ENCODE data around the gene SEPTIN10.
"Not testable (repeated sequence)": the region's sequence is repeated elsewhere in the genome, so short reads cannot be mapped to it uniquely, and the experiment has no call there.

The SEPTIN10 gene

DNA sequence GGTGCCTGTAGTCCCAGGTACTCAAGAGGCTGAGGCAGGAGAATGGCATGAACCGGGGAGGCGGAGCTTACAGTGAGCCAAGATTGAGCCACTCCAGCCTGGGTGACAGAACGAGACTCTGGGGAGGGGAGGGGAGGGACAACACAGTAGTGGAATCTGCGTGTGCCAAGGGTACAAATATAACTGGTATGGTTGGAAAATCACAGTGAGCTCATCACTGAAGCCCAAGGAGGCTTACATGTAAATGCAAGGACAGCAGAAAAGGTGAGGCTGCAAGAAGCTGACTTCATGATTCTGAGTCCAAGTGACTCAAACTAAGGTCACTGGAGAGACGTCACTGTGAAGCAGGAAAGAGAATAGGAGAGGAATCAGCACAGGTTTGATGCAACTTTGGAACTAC is 9.2 kb downstream of the SEPTIN10 start:
- Histone ChIP-seq H3K4me1 (ENCODE audit: insufficient read depth, low read length) (peaks cover 5% of the 10 kb centered on the region), H3K9me3 (ENCODE audit: low read length) (no peaks in the 10 kb centered on the region), H3K36me3 (ENCODE audit: insufficient read depth, low read length) (peaks cover 8% of the 10 kb centered on the region), H3K4me3 (ENCODE audit: low read length) (no peak overlapping the region), H3K27me3 (ENCODE audit: insufficient read depth, low read length) (no peaks in the 10 kb centered on the region), H2AFZ (ENCODE audit: low read depth, low read length) (no peak overlapping the region)

DNA sequence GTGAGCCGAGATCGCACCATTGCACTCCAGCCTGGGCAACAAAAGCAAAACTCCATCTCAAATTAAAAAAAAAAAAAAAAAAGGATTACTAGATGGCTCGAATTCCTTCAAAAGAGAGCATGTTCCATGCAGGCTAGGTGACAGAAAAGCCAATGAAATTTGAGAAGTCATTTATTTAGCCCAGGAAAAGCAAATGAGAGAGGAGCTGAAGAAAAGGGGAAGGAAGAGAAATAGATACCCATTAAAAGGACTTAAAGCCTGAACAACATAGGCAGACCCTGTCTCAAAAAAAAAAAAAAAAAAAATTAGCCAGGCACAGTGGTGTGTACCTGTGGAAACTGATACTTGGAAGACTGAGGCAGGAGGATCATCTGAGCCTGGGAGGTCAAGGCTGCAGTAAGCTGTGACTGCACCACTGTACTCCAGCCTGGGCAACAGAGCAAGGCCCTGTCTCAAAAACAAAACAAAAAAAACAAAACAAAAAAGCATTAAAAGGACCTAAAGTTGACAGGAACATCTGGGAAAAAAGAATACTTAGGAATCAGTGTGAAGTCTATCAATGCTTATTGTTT is 11.1 kb downstream of the SEPTIN10 start:
- Histone ChIP-seq H3K36me3 (ENCODE audit: insufficient read depth, low read length) (peaks cover 8% of the 10 kb centered on the region), H3K4me1 (ENCODE audit: insufficient read depth, low read length) (peaks cover 5% of the 10 kb centered on the region), H3K4me3 (ENCODE audit: low read length) (no peak overlapping the region), H2AFZ (ENCODE audit: low read depth, low read length) (no peak overlapping the region), H3K27me3 (ENCODE audit: insufficient read depth, low read length) (no peaks in the 10 kb centered on the region), H3K9me3 (ENCODE audit: low read length) (no peaks in the 10 kb centered on the region)

DNA sequence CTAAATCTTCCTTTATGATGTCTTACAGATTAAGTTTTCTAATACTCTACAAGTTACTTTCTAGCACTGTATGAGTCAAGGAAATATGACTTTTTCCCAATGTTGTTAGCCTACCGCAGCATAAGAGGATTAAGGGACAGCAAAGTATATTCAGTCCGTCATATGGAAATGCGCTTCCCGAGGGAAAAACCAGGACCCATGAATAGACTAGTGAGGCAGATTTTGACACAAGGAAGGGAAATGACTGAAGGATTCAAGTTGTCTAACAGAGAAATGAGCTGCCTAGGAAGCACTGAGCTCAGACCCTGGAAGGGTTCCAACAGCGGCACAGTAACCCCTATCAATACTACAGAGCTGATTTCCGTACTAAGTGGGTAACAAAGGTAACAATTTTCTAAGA is 12.0 kb downstream of the SEPTIN10 start:
- H3K36me3 ChIP-seq (ENCODE audit: insufficient read depth, low read length), result peaks cover 8% of the 10 kb centered on the region
- H3K4me1 ChIP-seq (ENCODE audit: insufficient read depth, low read length), result peaks cover 5% of the 10 kb centered on the region
- H3K27me3 ChIP-seq (ENCODE audit: insufficient read depth, low read length), result no peaks in the 10 kb centered on the region
- no peaks in the 10 kb centered on the region for H3K9me3 ChIP-seq (ENCODE audit: low read length)
- no peak overlapping the region for H2AFZ ChIP-seq (ENCODE audit: low read depth, low read length)
- no peak overlapping the region for H3K4me3 ChIP-seq (ENCODE audit: low read length)

DNA sequence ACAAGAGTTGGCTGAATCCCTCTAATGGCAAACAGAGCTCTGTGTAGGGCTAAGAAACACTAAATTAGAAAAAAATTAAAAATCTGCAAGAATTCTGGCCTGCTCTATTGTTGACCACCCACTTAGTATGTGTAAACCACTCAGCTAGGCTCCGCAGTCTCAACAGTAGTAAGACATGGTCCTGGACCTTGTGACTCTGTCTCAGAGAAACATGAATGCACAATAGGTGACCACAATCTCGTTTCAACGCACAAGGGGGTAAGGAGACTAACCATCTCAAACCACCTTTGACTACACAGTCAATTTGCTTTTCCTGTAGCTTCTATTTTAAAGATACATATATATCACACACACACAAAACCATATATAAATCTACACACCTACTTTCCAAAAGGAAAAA is 16.5 kb downstream of the SEPTIN10 start:
- no peaks in the 10 kb centered on the region for H3K9me3 ChIP-seq (ENCODE audit: low read length)
- no peak overlapping the region for H2AFZ ChIP-seq (ENCODE audit: low read depth, low read length)
- H3K4me3 ChIP-seq (ENCODE audit: low read length), result no peak overlapping the region
- H3K4me1 ChIP-seq (ENCODE audit: insufficient read depth, low read length), result peaks cover 10% of the 10 kb centered on the region
- no peaks in the 10 kb centered on the region for H3K36me3 ChIP-seq (ENCODE audit: insufficient read depth, low read length)
- H3K27me3 ChIP-seq (ENCODE audit: insufficient read depth, low read length), result no peaks in the 10 kb centered on the region

DNA sequence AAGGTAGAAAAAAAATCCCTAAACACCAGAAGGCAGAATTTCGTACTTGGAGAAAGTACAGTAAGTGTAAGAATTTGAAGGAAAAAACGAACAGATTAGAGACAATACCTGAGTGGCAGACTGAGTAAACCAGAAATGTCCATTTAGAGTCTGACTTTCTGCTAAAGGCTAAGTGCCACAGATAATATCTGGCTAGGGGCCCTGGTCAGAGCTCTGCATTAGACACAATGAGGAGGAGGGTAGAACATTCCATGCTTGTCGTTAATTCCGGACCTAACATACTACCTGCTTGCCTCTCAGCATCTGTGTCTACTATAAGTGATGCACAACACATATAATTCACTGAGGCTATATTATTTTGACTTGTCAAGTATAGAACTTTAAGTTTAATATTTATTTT is 18.1 kb downstream of the SEPTIN10 start:
- Histone ChIP-seq H3K36me3 (ENCODE audit: insufficient read depth, low read length) (peaks cover 7% of the 10 kb centered on the region), H3K4me1 (ENCODE audit: insufficient read depth, low read length) (peaks cover 10% of the 10 kb centered on the region), H3K9me3 (ENCODE audit: low read length) (no peaks in the 10 kb centered on the region), H3K27me3 (ENCODE audit: insufficient read depth, low read length) (no peaks in the 10 kb centered on the region), H2AFZ (ENCODE audit: low read depth, low read length) (no peak overlapping the region), H3K4me3 (ENCODE audit: low read length) (no peak overlapping the region)

DNA sequence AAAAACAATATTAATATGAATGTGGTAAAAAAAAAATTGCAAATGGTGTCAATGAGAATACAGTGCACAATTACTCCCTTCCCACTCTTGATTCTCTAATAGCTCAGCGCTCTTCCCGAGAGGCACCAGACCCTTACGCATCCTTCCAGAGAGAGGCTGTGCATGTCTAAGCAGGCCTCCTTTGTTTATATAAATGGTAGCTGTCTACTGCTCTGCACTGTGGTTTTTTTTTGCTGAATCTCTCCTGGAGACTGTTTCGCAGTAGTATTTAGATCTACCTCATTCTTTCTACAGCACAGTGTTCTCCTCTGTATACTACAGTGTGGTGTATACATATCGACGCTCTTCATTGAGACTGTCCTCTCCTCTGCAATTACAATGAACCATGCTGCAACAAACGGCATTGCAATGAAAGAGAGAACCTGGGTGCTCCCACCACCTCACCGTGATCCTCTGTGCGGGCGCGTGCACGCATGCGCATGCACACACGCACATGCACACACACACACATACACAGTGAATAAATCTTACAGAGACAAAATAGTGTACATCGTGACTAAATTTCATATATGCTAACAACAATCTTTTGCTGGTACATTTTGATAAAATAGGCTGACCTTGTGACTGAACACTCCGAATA is 19.4 kb downstream of the SEPTIN10 start:
- no peaks in the 10 kb centered on the region for H3K9me3 ChIP-seq (ENCODE audit: low read length)
- no peak overlapping the region for H3K4me3 ChIP-seq (ENCODE audit: low read length)
- H2AFZ ChIP-seq (ENCODE audit: low read depth, low read length), result no peak overlapping the region
- no peaks in the 10 kb centered on the region for H3K27me3 ChIP-seq (ENCODE audit: insufficient read depth, low read length)
- H3K4me1 ChIP-seq (ENCODE audit: insufficient read depth, low read length), result peaks cover 10% of the 10 kb centered on the region
- H3K36me3 ChIP-seq (ENCODE audit: insufficient read depth, low read length), result peaks cover 7% of the 10 kb centered on the region

DNA sequence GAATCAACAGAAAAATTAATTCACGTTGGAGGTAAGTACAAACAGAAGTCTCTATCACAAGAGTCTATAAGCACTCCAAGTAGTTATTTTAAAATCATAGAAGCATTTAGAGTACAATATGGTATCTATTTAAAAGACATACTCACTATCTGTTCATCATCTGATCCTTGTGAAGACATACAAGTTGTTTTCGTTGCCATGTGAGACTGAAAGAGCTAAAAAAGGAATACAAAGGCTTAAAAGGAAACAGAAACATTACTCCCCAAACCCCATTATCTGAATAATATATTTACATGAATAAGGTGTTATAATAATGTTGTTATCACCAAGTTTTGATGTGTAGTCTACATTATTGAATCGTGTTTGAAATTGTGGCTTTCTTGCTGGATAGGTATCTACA is 20.9 kb downstream of the SEPTIN10 start:
- no peaks in the 10 kb centered on the region for H3K27me3 ChIP-seq (ENCODE audit: insufficient read depth, low read length)
- peaks cover 10% of the 10 kb centered on the region for H3K4me1 ChIP-seq (ENCODE audit: insufficient read depth, low read length)
- H2AFZ ChIP-seq (ENCODE audit: low read depth, low read length), result no peak overlapping the region
- H3K9me3 ChIP-seq (ENCODE audit: low read length), result no peaks in the 10 kb centered on the region
- peaks cover 9% of the 10 kb centered on the region for H3K36me3 ChIP-seq (ENCODE audit: insufficient read depth, low read length)
- no peak overlapping the region for H3K4me3 ChIP-seq (ENCODE audit: low read length)

DNA sequence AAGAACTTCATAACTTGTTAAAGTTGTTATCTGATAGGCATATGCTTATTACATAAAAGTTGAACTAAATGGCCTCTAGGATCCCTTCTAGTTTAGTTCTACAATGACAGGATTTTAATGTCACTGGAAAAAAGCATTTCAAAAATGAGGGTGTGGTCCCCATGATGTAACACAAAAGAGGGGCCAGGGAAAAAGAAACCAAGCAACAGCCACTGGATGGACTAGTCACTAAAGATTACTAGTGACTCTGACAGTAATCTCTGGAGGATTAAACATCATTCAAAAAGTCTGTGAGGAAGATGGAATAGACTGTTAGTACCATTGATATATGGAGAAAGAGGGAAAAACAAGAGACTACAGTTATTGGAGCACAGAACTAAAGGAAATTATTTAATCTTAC is 22.6 kb downstream of the SEPTIN10 start:
- peaks cover 10% of the 10 kb centered on the region for H3K4me1 ChIP-seq (ENCODE audit: insufficient read depth, low read length)
- H2AFZ ChIP-seq (ENCODE audit: low read depth, low read length), result no peak overlapping the region
- no peaks in the 10 kb centered on the region for H3K9me3 ChIP-seq (ENCODE audit: low read length)
- peaks cover 9% of the 10 kb centered on the region for H3K36me3 ChIP-seq (ENCODE audit: insufficient read depth, low read length)
- no peaks in the 10 kb centered on the region for H3K27me3 ChIP-seq (ENCODE audit: insufficient read depth, low read length)
- H3K4me3 ChIP-seq (ENCODE audit: low read length), result no peak overlapping the region

DNA sequence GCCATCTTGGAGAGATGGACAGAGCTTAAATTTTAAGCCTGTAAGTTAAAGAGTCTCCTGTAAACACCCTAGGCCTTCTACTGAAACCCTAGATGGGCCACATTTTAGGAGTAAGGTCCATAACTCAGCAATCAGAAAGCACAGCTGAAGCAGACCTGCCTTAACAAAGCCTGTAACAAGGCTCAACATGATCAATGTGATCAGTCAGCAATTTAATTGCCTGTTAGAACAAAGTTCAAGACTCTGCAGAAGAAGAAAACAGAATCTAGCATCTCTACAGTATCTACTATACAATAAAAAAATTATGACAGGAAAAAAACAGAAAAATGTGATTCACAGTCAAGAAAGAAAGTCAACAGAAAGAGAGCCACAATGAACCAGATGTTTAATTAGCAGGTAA is 27.1 kb downstream of the SEPTIN10 start:
- Histone ChIP-seq H3K4me3 (ENCODE audit: low read length) (no peak overlapping the region), H3K36me3 (ENCODE audit: insufficient read depth, low read length) (peaks cover 27% of the 10 kb centered on the region), H3K27me3 (ENCODE audit: insufficient read depth, low read length) (no peaks in the 10 kb centered on the region)

DNA sequence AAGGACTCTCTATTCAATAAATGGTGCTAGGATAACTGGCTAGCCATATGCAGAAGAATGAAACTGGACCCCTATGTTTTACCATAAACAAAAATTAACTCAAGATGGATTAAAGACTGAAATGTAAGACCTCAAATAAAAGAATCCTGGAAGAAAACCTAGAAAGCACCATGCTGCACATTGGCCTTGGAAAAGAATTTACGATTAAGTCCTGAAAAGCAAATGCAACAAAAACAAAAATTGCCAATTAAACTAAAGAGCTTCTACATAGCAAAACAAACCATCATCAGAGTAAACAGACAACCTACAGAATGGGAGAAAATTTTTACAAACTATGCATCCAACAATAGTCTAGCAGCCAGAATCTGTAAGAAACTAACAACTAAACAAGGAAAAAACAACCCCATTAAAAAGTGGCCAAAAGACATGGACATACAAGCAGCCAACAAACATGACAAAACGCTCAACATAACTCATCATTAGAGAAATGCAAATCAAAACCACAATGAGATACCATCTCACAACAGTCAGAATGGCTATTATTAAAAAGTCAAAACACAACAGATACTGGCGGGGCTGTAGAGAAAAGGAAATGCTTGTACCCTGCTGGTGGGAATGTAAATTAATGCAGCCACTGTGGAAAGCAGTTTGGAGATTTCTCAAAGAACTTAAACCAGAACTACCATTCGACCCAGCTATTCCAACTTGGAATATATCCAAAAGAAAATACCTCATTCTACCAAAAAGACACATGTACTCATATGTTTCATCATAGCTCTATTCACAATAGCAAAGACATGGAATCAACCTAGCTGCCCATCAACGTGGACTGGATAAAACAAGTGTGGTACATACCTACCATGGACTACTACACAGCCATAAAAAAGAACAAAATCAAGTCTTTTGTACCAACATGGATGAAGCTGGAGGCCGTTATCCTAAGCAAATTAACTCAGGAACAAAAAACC is 30.6 kb downstream of the SEPTIN10 start:
- peaks cover 21% of the 10 kb centered on the region for H3K36me3 ChIP-seq (ENCODE audit: insufficient read depth, low read length)
- no peaks in the 10 kb centered on the region for H3K27me3 ChIP-seq (ENCODE audit: insufficient read depth, low read length)
- no peaks in the 10 kb centered on the region for H3K4me1 ChIP-seq (ENCODE audit: insufficient read depth, low read length)
- H3K4me3 ChIP-seq (ENCODE audit: low read length), result no peak overlapping the region
- H3K9me3 ChIP-seq (ENCODE audit: low read length), result no peaks in the 10 kb centered on the region
- H2AFZ ChIP-seq (ENCODE audit: low read depth, low read length), result no peak overlapping the region

More for the DNA sequence above, 27.1 kb downstream of the SEPTIN10 start:
- H3K4me1 ChIP-seq (ENCODE audit: insufficient read depth, low read length), result no peaks in the 10 kb centered on the region
- H3K9me3 ChIP-seq (ENCODE audit: low read length), result no peaks in the 10 kb centered on the region
- no peak overlapping the region for H2AFZ ChIP-seq (ENCODE audit: low read depth, low read length)

DNA sequence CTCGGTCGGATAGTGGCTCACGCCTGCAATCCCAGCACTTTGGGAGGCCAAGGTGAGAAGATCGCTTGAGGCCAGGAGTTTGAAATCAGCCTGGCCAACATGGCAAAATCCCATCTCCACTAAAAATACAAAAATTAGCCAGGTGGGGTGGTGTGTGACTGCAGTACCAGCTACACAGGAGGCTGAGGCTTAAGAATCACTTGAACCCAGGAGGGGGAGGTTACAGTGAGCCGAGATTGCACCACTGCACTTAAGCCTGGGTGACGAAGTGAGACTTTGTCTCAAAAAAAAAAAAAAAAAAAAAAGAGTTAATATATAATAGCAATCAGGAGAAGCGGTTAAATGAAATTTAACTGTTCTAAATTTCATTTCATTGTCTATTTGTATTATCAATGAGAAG is 36.1 kb downstream of the SEPTIN10 start:
- H3K27me3 ChIP-seq (ENCODE audit: insufficient read depth, low read length); H3K9me3 ChIP-seq (ENCODE audit: low read length); H3K4me1 ChIP-seq (ENCODE audit: insufficient read depth, low read length); H2AFZ ChIP-seq (ENCODE audit: low read depth, low read length); H3K4me3 ChIP-seq (ENCODE audit: low read length): not testable (repeated sequence)
- peaks cover 16% of the 10 kb centered on the region for H3K36me3 ChIP-seq (ENCODE audit: insufficient read depth, low read length)

DNA sequence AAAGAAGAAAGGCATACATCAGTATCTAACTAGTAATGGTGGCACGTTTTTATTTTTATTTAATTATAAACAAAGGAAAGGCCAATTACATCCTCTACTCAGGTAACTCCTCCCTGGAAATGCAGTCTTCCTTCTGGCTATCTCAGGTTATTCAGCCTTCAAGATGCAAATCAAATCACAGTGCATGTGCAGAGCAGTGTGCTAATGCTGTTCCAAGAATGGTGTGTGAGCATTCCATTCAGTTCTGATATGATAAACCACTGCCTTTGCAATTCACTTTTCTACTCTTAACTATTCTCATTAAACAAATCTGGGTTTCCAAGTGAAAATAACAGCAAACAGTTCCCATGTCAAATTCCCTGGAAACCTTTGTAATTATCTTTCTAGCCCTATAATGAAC is 38.4 kb downstream of the SEPTIN10 start:
- no peaks in the 10 kb centered on the region for H3K4me1 ChIP-seq (ENCODE audit: insufficient read depth, low read length)
- H3K36me3 ChIP-seq (ENCODE audit: insufficient read depth, low read length), result peaks cover 23% of the 10 kb centered on the region
- no peaks in the 10 kb centered on the region for H3K9me3 ChIP-seq (ENCODE audit: low read length)
- H3K27me3 ChIP-seq (ENCODE audit: insufficient read depth, low read length), result no peaks in the 10 kb centered on the region
- no peak overlapping the region for H2AFZ ChIP-seq (ENCODE audit: low read depth, low read length)
- no peak overlapping the region for H3K4me3 ChIP-seq (ENCODE audit: low read length)

DNA sequence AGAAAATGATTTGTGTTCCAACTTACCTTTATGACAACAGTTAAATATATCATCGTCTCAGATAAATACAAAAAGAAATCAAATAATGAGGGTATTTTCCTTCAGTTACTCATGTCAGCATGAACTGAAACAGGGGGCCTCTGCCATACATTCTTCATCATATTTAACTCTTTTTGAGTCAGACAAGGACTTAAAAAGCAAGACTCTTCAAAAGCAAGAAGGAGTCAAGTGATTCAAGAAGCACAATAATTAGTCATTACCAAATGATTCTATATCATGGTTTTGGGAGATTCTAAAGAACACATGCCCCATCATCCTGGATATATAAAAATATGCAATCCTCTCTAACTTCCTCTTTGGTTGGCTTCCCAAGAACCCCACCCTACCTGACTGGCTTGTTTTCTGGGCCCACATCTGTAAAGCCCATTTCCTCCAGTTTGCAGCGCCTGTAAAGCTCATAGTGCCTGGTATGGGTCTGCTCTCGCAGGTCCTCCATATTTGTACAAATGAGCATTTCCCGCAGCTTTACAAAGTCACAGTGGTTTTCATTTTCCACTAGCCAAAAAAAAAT is 49.7 kb downstream of the SEPTIN10 start:
- no peaks in the 10 kb centered on the region for H3K27me3 ChIP-seq (ENCODE audit: insufficient read depth, low read length)
- H3K4me1 ChIP-seq (ENCODE audit: insufficient read depth, low read length), result no peaks in the 10 kb centered on the region
- H3K36me3 ChIP-seq (ENCODE audit: insufficient read depth, low read length), result peaks cover 64% of the 10 kb centered on the region
- no peaks in the 10 kb centered on the region for H3K9me3 ChIP-seq (ENCODE audit: low read length)
- no peak overlapping the region for H3K4me3 ChIP-seq (ENCODE audit: low read length)
- H2AFZ ChIP-seq (ENCODE audit: low read depth, low read length), result no peak overlapping the region
